WTC11 (cell line): ENCODE results near the gene GNAS.

Experiments
- ZNF138 ChIP-seq: sonication (generic); formaldehyde crosslinking; conservative IDR thresholded peaks from 2 replicates; pipeline ENCODE4 v1.8.1; 2022; ENCODE audit warnings: mild to moderate bottlenecking, moderate library complexity, missing genetic modification reagents
- TF ChIP-seq, protein P1 (sequence below): sonication (generic); formaldehyde crosslinking; IDR thresholded peaks from 2 replicates; pipeline ENCODE4 v1.8.0; 2022; ENCODE audit warnings: mild to moderate bottlenecking, missing genetic modification reagents
- TF ChIP-seq, protein P2 (sequence below): sonication (generic); formaldehyde crosslinking; IDR thresholded peaks from 2 replicates; pipeline ENCODE4 v1.8.1; 2022; ENCODE audit warnings: missing genetic modification reagents, borderline replicate concordance
- TF ChIP-seq, protein P3 (sequence below): fragments of 200-600 bp; IDR thresholded peaks from 2 replicates; pipeline ENCODE4 v1.8.0; 2022; ENCODE audit warnings: antibody characterized with exemption

DNA sequence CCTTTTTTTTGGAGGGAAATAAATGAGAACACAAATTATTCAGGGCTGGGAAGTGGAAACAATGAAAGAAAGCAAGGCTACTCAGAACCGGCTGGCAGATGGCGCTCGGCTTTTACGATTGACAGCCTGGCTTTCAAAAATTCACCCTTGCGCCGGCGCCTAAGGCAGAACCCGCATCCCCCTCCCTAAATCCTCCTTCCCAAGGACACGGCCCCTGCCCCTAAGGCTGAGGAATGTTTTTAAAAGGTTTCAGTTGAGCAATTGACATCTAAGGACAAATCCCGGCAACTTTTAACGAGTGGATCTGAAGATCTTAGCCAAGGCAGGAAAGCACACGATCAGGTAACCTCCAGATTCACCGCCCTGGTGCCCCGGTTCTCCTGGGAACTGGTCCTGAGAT is 16.3 kb downstream of the GNAS start:
- no peak for TF ChIP-seq ZNF138 (CRISPR knock-in tag)
- TF ChIP-seq, protein P1, sequence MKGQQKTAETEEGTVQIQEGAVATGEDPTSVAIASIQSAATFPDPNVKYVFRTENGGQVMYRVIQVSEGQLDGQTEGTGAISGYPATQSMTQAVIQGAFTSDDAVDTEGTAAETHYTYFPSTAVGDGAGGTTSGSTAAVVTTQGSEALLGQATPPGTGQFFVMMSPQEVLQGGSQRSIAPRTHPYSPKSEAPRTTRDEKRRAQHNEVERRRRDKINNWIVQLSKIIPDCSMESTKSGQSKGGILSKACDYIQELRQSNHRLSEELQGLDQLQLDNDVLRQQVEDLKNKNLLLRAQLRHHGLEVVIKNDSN = no peak
- TF ChIP-seq, protein P2, sequence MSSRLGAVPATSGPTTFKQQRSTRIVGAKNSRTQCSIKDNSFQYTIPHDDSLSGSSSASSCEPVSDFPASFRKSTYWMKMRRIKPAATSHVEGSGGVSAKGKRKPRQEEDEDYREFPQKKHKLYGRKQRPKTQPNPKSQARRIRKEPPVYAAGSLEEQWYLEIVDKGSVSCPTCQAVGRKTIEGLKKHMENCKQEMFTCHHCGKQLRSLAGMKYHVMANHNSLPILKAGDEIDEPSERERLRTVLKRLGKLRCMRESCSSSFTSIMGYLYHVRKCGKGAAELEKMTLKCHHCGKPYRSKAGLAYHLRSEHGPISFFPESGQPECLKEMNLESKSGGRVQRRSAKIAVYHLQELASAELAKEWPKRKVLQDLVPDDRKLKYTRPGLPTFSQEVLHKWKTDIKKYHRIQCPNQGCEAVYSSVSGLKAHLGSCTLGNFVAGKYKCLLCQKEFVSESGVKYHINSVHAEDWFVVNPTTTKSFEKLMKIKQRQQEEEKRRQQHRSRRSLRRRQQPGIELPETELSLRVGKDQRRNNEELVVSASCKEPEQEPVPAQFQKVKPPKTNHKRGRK (CRISPR knock-in tag) = no peak
- TF ChIP-seq, protein P3, sequence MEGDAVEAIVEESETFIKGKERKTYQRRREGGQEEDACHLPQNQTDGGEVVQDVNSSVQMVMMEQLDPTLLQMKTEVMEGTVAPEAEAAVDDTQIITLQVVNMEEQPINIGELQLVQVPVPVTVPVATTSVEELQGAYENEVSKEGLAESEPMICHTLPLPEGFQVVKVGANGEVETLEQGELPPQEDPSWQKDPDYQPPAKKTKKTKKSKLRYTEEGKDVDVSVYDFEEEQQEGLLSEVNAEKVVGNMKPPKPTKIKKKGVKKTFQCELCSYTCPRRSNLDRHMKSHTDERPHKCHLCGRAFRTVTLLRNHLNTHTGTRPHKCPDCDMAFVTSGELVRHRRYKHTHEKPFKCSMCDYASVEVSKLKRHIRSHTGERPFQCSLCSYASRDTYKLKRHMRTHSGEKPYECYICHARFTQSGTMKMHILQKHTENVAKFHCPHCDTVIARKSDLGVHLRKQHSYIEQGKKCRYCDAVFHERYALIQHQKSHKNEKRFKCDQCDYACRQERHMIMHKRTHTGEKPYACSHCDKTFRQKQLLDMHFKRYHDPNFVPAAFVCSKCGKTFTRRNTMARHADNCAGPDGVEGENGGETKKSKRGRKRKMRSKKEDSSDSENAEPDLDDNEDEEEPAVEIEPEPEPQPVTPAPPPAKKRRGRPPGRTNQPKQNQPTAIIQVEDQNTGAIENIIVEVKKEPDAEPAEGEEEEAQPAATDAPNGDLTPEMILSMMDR = no peak
